ENCODE data around the gene SUPT5H.

SUPT5H gene

DNA sequence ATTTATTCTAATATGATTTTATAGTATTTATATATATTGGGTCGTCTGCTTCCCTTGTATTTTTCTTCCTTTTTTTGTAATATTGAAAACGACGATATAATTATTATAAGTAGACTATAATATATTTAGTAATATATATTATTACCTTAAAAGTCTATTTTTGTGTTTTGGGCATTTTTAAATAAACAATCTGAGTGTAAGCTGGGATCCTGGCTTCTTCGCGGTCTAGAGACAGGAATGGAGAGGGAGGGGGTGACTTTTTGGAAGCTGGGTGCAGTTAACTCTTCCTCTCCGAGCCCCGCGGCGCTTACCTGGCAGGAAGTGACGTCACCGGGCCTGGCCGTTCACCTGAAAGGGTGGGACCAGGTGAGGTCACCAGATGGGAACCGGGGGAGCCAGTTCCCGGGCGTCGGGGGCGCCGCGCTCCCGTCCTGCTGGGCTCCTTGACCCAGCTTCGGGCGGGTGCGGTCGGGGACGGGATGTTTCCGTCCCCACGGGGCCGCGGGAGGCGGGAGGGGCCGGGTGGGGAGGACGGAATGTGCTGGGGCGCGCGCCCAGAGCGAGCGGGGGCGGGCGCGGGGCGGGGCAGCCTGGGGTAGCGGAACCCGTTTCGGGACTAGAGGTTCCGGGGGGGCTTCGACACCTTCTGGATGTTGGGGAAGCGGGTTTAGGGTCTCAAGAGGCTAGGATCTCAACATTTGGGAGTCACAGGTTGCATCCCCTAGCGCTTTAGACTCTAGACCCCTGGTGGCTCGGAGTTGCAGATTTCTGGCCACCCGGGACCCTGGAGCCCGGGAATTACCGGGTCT lies 36.0 kb upstream of the SUPT5H start:
- DNase-seq = peak; percentile 91 to 92

DNA sequence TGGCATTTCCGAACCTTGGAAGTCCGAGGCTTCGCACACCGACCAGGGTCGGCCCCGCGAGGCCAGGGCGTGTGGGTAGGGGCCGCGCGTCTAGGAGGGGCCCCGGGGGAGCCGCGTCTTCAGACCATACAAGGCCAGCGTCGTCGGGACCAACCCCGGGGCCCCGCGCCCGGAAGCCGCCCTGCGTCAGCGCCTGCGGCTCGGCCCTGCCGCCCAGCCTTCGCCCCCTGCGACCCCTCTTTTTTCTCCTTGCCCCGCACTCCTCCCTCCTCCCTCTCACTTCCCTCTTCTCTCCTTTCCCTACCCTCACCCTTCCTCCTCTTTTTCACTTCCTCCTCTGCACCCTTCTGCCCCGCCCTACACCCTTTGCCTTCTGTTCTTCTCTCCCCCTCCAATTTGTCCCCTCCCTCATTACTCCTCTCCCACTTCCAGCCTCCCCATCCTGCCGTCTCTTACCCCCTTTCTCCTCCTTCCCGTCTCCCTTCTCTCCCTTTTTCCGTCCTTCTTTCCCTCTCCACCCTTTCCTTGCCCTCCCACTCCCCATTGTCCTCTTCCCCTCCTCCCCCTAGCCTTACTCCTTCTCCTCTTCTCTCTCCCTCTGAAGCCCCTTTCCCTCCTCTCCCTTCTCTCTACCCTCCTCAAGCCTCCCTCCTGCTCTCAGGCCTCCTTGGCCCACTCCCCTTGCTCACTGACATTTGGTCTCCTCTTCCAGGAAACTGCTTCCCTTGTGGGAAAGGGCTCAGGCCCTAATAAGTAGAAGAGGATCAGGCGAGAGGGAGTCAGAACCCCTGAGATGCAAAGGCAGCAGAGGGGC lies 35.2 kb upstream of the SUPT5H start:
- no peak for DNase-seq

GRCh38 chr19:39410831-39411080 lies 34.6 kb upstream of the SUPT5H start:
- DNase-seq = no peak

GRCh38 chr19:39411081-39411831 lies 34.1 kb upstream of the SUPT5H start:
- no peak for DNase-seq

DNA sequence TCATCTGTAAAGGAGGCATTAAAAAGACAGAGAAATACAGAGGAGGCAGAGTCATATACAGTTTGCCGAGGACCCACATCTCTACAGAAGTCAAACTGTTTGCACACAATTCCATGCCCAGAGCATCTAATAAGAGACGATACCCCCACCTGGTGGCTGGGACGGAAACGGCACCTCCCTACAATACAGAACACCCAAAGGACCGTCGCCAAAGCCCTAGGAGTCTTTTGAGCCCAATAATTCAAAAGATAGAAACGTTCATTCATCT lies 33.6 kb upstream of the SUPT5H start:
- DNase-seq = peak; percentile 84 to 91

DNA sequence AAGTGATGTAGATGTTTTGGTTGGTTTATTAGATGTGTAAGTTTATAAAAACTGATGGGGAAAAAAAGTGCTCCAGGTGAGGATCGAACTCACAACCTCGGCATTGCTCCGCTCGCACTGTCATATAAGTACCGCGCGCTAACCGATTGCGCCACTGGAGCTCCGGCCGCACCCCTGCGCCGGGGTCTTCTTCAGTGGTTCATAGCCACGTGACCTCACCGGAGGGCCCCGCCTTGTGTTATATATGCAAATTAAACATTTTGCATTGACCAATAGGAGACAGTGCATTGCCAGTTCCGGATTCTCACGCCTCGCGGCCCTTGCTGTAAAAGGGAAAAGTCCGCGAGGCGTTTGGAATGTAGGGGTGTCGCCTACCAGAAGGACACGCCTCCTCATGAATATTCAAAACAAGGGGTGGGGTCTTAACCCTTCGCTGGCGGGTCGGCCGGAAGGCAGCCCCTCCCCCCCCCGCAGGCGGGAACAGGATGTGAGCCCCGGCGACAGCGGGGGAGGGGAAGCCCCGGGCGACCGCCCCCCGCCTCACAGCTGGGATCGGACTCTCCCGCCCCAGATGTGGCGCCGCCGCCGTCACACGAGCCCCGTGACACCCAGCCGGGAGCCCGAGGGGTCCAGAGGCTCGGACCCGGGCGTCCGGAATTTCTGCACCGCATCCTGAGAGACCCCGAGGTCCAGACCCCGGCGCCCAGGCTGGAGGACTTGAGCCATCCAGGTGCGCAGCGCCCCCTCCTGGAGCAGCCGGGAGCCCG lies 33.1 kb upstream of the SUPT5H start, which contains the start of gene PLEKHG2:
TSS of gene PLEKHG2 (plus strand) at position 570 of the 767 bp plus-strand sequence. CDS start 1,418 bp downstream, outside the sequence.
- peak; percentile 98 for DNase-seq

- no peak for DNase-seq
Observed at GRCh38 chr19:39412867-39413271, 32.5 kb upstream of the SUPT5H start.

- peak; percentile 20 to 32 for DNase-seq
Observed at GRCh38 chr19:39413272-39413910, 32.0 kb upstream of the SUPT5H start.

DNA sequence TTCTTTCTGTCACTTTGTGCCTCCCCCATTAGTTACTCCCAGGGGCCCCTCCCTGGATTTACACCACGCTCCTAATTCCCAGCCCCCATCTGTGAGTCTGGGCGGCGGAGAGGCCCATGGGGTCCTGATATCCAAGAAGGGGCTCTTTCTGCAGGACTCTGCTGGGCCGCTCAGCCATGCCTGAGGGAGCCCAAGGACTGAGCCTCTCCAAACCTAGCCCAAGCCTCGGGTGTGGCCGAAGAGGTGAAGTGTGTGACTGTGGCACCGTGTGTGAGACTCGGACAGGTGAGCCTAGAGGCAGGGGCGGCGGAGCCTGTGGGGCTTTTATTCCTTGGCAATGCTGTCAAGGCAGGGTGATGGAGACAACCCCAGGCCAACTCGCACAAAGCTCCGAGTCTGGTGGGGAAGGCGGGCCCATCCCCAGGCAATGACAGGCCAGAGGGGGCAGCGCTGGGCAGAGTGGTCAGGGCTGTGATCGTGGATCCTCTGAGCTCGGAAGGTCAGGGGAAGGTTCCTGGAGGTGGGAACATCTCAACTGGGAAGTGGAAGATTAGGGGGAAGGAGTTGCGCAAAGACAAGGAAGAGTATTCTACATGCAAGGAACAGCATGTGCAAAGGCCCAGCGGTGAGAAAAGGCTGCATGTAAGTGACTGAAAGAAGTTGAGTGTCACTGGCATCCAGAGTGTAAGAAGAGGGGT lies 31.3 kb upstream of the SUPT5H start:
- DNase-seq = no peak

DNA sequence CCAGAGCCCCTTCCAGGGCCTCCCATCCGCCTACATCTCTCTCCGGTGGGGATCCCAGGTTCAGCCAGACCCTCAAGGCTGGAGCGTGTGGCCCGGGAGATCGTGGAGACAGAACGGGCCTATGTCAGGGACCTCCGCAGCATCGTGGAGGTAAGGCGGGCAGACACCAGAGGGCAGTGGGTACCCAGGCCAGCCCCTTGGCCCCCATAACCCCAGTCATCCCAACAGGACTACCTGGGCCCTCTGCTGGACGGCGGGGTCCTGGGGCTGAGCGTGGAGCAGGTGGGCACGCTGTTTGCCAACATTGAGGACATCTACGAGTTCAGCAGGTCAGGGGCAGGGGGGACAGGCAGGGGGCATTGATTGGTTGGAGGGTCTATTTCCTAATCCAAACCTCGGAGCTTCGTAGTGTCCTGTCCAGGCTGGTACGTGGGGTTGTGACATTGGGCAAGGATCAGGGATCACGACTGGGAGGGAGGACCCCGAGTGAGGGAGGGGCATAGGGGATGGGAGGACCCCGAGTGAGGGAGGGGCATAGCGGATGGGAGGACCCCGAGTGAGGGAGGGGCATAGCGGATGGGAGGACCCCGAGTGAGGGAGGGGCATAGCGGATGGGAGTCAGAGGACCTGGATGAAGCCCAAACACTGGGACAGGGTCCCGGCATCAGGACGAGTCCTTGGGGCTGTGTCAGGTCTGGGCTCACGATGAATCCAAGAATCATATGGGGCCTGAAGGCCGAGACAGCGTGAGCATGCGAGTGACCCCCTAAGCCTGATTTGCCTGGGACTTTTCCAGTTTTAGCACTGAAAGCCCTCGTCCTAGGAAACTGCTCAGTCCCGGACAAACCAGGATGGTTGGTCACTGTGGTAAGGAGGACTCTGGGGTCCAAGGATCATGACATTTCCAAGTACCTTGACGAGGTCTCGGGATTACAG lies 30.0 kb upstream of the SUPT5H start:
- no peak for DNase-seq

DNA sequence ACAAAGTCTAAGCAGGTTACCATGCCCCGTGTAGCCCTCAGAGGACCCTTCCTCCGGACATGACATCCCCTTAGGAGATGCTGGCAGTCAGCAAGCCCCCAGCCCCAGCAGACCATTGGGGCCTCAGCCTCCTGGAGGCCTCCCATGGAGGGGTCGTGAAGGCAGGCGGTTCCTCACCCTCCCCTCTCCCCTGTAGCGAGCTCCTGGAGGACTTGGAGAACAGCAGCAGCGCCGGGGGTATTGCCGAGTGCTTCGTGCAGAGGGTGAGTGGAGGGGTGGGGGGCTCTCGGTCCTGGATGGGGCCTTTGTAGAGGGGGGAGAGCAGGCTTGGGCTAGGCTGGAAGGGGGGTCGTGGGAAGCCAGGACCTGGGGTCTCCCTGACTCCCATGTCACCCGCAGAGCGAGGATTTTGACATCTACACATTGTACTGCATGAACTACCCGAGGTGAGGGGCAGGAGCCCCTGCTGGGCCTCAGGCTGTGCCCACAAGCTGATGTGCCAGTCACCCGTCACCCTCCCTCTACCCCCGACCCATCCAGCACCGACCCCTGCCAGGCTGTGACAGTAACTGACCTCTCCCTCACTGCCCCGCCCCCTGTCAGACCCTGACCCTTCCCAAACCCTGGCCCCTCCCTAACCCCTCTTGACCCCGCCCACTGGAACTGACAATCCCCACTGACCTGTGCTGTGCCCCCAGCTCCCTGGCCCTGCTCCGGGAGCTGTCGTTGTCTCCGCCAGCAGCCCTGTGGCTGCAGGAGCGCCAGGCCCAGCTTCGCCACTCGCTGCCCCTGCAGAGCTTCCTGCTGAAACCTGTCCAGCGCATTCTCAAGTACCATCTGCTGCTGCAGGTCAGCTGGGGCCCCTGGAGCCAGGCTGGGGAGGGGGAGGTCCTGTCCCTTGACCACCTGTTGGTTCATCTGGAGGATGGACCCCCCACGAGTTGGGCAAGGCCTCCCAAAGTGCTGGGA lies 28.9 kb upstream of the SUPT5H start:
- DNase-seq = no peak

DNA sequence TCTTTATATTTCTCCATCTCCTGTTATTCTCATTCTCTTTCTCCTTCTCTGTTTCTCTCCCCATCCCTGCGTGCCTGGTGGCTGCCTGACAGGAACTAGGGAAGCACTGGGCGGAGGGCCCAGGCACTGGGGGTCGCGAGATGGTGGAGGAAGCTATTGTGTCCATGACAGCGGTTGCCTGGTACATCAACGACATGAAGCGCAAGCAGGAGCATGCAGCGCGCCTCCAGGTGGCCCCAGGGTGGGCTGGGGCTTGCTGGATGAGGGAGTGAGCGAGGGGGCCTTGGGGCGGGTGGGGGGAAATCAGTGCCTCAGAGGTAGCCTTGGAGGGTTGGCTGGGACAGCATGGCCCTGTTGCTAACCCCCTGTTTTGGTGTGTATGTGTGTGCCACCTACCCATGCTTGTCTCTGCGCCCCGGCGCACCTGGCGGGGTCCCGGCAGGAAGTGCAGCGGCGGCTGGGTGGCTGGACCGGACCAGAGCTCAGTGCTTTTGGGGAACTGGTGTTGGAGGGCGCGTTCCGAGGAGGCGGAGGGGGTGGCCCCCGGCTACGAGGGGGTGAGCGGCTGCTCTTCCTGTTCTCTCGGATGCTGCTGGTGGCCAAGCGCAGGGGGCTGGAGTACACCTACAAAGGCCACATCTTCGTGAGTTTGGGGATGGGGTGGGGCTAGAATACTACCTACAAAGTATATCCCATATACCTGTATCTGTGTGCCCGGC lies 27.8 kb upstream of the SUPT5H start:
- DNase-seq = no peak

- no peak for DNase-seq
Observed at GRCh38 chr19:39419003-39419402, 26.4 kb upstream of the SUPT5H start.

- DNase-seq = no peak
Observed at GRCh38 chr19:39420769-39421168, 24.6 kb upstream of the SUPT5H start.

- no peak for DNase-seq
Observed at GRCh38 chr19:39422020-39422419, 23.4 kb upstream of the SUPT5H start.

- no peak for DNase-seq
Observed at GRCh38 chr19:39423258-39424086, 21.9 kb upstream of the SUPT5H start.

GRCh38 chr19:39424934-39425333 lies 20.4 kb upstream of the SUPT5H start:
- no peak for DNase-seq

DNA sequence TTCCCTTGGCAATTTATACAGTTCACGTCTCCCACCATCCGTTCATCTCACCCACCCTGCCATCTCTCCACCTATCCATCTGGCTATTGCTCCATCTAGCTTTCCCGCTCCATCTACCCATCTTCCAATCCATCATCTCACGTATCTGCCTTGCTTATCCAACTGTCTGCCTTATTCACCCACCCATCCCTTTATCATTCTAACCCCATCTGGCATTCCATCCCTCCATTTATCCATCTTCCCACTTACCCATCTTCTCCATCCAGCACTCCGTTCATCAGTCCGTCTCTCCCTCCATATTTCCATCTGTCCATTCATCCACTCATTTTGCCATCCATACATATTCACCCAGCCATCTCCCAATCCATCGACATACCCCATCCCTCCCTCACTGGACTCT lies 19.6 kb upstream of the SUPT5H start:
- DNase-seq = no peak

All from NCI-H2081 (cell line).